Transverse colon (tissue), 4 donors: ENCODE measurements around the gene SLX4IP. TPM values are rescaled to one million over a fixed set of nuclear protein-coding genes. Genes with fewer than 3 reads are reported as not detected.

Experiments used
- DNase-seq: peaks from one replicate; pipeline ENCODE4 v3.0.0-alpha.2; 2019
- H3K27ac ChIP-seq, 4 donors: fragments of 200-600 bp; sonication (generic); 2 replicates each; pipeline ENCODE4 v1.5.1; 2016 to 2018; ENCODE audit warnings: inconsistent platforms in 4 of 4
- H3K27me3 ChIP-seq: fragments of 200-600 bp; sonication (generic); 2 replicates; pipeline ENCODE4 v1.5.1; 2017; ENCODE audit warnings: inconsistent platforms
- H3K36me3 ChIP-seq, 4 donors: fragments of 200-600 bp; sonication (generic); 2 replicates each; pipeline ENCODE4 v1.5.1; 2017 to 2019; ENCODE audit warnings: inconsistent platforms in 4 of 4
- H3K4me1 ChIP-seq, 4 donors: fragments of 200-600 bp; sonication (generic); 2 replicates each; pipeline ENCODE4 v1.5.1; 2017 to 2020; ENCODE audit warnings: inconsistent platforms in 4 of 4
- H3K4me3 ChIP-seq, 4 donors: fragments of 200-600 bp; sonication (generic); 1 replicate in 1 of 4; 2 replicates in 3 of 4; pipeline versions ENCODE4 v1.5.1 to v1.6.1; 2017 to 2019; ENCODE audit warnings: inconsistent platforms in 4 of 4
- H3K9me3 ChIP-seq, 2 donors: fragments of 200-600 bp; sonication (generic); 2 replicates each; pipeline ENCODE4 v1.5.1; 2017 to 2019; ENCODE audit warnings: inconsistent platforms in 2 of 2
- EP300 ChIP-seq: sonication (generic); formaldehyde crosslinking; IDR thresholded peaks from one replicate; pipeline ENCODE4 v1.6.1; 2017; ENCODE audit warnings: antibody characterized with exemption, low read depth
- POLR2A ChIP-seq: fragments of 450-650 bp; IDR thresholded peaks from one replicate; pipeline ENCODE4 v1.6.1; 2016; ENCODE audit warnings: antibody characterized with exemption, mild to moderate bottlenecking, moderate library complexity
- POLR2AphosphoS5 ChIP-seq, 3 donors: sonication (generic); formaldehyde crosslinking; IDR thresholded peaks; one replicate each; pipeline ENCODE4 v1.6.1; 2016; ENCODE audit warnings: antibody characterized with exemption in 3 of 3
- WGBS, 2 donors: methylation state at CpG; one replicate each; pipeline ENCODE4 v1.1.5; 2018; ENCODE audit warnings: low coverage in 1 of 2; 5-methylcytosine and 5-hydroxymethylcytosine counted together
- in situ Hi-C, 4 donors: fragments of 200-750 bp; cut with MboI; loops; one replicate each; pipeline versions ENCODE4 v1.15.0 to v1.15.1; 2017; ENCODE audit warnings: low sequenced_read_pairs in 3 of 4, low pct_ligation_motif_present in 1 of 4, low pct_unique_long_range_greater_than_20kb in 1 of 4
- intact Hi-C: fragments of 100-400 bp; cut with DNase I; formaldehyde crosslinking; loops from one replicate; pipeline ENCODE4 v1.15.1; 2023; ENCODE audit warnings: low total_unique reads
- total RNA-seq, 4 donors: library from RNA; depleted of rRNA; stranded (reverse); fragments of >200 nt; gene quantifications; one replicate each; pipeline ENCODE4 v1.1.0, GENCODE V29; 2016
- TF ChIP-seq, protein P1 (sequence below), 5 experiments: fragments of 200-600 bp in 3 of 5; fragments of 450-650 bp in 2 of 5; sonication (generic) in 3 of 5; IDR thresholded peaks; 1 replicate in 2 of 5; 2 replicates in 3 of 5; pipeline ENCODE4 v1.5.1; 2016 to 2017; ENCODE audit warnings: antibody characterized with exemption in 5 of 5, inconsistent platforms in 3 of 5, mild to moderate bottlenecking in 2 of 5, moderate library complexity in 1 of 5

Gene SLX4IP
- total RNA-seq, 4 donors from 2014 or later, result 5.4 to 8.4 (median 7.5) TPM

DNA sequence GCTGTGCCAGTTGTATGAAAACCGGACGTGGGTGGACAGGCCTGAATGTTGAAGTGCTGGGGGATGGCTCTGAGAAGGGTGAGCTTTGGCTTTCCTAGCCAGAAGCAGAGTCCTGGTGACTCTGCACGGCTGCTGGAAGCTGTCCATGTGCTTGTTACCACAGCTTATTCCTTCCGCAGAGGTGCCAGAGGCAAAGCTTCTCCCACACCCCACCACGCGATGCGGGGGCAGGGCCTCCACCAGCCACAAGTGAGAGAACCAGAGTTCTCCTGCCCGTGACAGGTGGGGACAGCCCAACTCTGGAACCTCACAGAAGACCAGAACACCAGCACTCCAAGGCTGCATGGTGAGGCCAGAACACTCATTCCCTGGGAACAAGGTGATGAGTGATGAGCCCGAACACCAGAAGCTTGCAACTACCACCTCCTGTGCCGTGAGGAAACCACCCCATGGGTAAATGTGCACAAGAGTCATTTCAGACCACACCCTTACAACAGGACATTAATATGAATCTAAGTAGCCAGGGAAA is 202.0 kb downstream of the SLX4IP start:
- H3K27ac ChIP-seq, result peak overlapping the region; percentile 66 to 78 (median 74)
- H3K27me3 ChIP-seq, result no peaks in the 10 kb centered on the region
- intact Hi-C loops (no loop called here), in situ Hi-C loops (no loop called here)
- peaks cover 0 to 32% (median 14%) of the 10 kb centered on the region in 4 donors for H3K36me3 ChIP-seq
- H3K4me3 ChIP-seq, result no peak overlapping the region
- TF ChIP-seq EP300 (no peak), POLR2A (no peak), POLR2AphosphoS5 (IDR thresholded peaks at IDR 0.05) (no peak)
- TF ChIP-seq, protein P1, sequence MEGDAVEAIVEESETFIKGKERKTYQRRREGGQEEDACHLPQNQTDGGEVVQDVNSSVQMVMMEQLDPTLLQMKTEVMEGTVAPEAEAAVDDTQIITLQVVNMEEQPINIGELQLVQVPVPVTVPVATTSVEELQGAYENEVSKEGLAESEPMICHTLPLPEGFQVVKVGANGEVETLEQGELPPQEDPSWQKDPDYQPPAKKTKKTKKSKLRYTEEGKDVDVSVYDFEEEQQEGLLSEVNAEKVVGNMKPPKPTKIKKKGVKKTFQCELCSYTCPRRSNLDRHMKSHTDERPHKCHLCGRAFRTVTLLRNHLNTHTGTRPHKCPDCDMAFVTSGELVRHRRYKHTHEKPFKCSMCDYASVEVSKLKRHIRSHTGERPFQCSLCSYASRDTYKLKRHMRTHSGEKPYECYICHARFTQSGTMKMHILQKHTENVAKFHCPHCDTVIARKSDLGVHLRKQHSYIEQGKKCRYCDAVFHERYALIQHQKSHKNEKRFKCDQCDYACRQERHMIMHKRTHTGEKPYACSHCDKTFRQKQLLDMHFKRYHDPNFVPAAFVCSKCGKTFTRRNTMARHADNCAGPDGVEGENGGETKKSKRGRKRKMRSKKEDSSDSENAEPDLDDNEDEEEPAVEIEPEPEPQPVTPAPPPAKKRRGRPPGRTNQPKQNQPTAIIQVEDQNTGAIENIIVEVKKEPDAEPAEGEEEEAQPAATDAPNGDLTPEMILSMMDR (IDR thresholded peaks at IDR 0.05), result no peak
- 52 to 75% methylated on average over 2 to 10 of the region's 10 CpGs for WGBS, 2 donors
- no peaks in the 10 kb centered on the region for H3K9me3 ChIP-seq
- no peak for DNase-seq
- peaks cover 17 to 52% (median 22%) of the 10 kb centered on the region in 4 donors for H3K4me1 ChIP-seq

DNA sequence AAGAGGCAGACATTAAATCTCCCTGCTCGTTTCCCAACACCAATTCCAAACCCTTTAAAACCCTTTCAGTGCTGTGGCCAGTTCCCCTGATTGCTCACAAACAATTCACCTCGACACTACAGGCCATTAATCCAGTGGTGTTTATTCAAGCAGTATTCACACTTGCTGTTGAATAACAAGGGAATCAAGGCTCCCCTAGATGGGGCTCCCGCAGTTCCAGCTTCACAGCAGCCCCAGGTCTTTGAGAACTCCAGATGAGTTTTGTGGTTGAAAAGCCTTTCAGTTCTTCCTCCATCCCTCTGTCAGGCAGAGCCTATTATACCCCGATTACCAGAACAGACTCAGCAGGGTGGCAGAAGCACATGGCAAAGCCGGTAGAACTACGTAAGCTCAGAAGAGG is 202.5 kb downstream of the SLX4IP start:
- WGBS, 2 donors, result 65 to 67% methylated on average over 3 to 6 of the region's 6 CpGs
- peaks cover 17 to 52% (median 22%) of the 10 kb centered on the region in 4 donors for H3K4me1 ChIP-seq
- in situ Hi-C loops, result no loop called here

GRCh38 chr20:10639077-10639736 is 204.1 kb downstream of the SLX4IP start:
- no peaks in the 10 kb centered on the region for H3K9me3 ChIP-seq
- in situ Hi-C loops (no loop called here), intact Hi-C loops (no loop called here)
- no peaks in the 10 kb centered on the region for H3K27me3 ChIP-seq
- H3K4me3 ChIP-seq, result no peak overlapping the region
- TF ChIP-seq, protein P1 (IDR thresholded peaks at IDR 0.05), result no peak
- TF ChIP-seq EP300 (no peak), POLR2A (no peak), POLR2AphosphoS5 (IDR thresholded peaks at IDR 0.05) (no peak)
- peak overlapping the region in 3 of 4 donors; percentile 63 to 78 (median 76) for H3K27ac ChIP-seq
- peaks cover 17 to 52% (median 22%) of the 10 kb centered on the region in 4 donors for H3K4me1 ChIP-seq
- DNase-seq, result no peak
- H3K36me3 ChIP-seq, result peaks cover 0 to 53% (median 17%) of the 10 kb centered on the region in 4 donors
- 65 to 85% methylated on average over 12 to 23 of the region's 23 CpGs for WGBS, 2 donors

More for the DNA sequence above, 202.5 kb downstream of the SLX4IP start:
- H3K36me3 ChIP-seq, result peaks cover 0 to 37% (median 14%) of the 10 kb centered on the region in 4 donors
- no peaks in the 10 kb centered on the region for H3K9me3 ChIP-seq
- no peaks in the 10 kb centered on the region for H3K27me3 ChIP-seq
- H3K4me3 ChIP-seq, result no peak overlapping the region
- intact Hi-C loops, result no loop called here
- H3K27ac ChIP-seq, result peak overlapping the region; percentile 66 to 78 (median 74)
- DNase-seq, result no peak
- TF ChIP-seq, protein P1 (IDR thresholded peaks at IDR 0.05), result no peak
- TF ChIP-seq POLR2A, result no peak
- TF ChIP-seq POLR2AphosphoS5 (IDR thresholded peaks at IDR 0.05), result no peak
- TF ChIP-seq EP300, result no peak

GRCh38 chr20:10639737-10640556 is 204.8 kb downstream of the SLX4IP start:
- 77 to 100% methylated on average over 1 to 18 of the region's 18 CpGs for WGBS, 2 donors
- in situ Hi-C loops, result no loop called here
- peaks cover 0 to 61% (median 20%) of the 10 kb centered on the region in 4 donors for H3K36me3 ChIP-seq
- H3K27ac ChIP-seq, result peak overlapping the region in 3 of 4 donors; percentile 63 to 78 (median 76)
- H3K27me3 ChIP-seq, result no peaks in the 10 kb centered on the region
- no peak for DNase-seq
- no peak for TF ChIP-seq POLR2A
- TF ChIP-seq POLR2AphosphoS5 (IDR thresholded peaks at IDR 0.05), result no peak
- TF ChIP-seq EP300, result no peak
- TF ChIP-seq, protein P1 (IDR thresholded peaks at IDR 0.05), result no peak
- H3K4me1 ChIP-seq, result peaks cover 17 to 45% (median 22%) of the 10 kb centered on the region in 4 donors
- no peak overlapping the region for H3K4me3 ChIP-seq
- intact Hi-C loops, result no loop called here
- no peaks in the 10 kb centered on the region for H3K9me3 ChIP-seq
